GM21367 (cell line): Measurements from ENCODE around the gene ATL2.
"Not testable (repeated sequence)": the region's sequence is repeated elsewhere in the genome, so short reads cannot be mapped to it uniquely, and the experiment has no call there.

Source experiments
- ATAC-seq: cut with Tn5 transposase; IDR thresholded peaks from one replicate; pipeline ENCODE4 v1.9.1; 2021; ENCODE audit not compliant: unreplicated experiment

ATL2 gene

GRCh38 chr2:38336621-38337020, 40.5 kb downstream of the ATL2 start:
- ATAC-seq: no peak

GRCh38 chr2:38330754-38331153, 46.3 kb downstream of the ATL2 start:
- ATAC-seq: no peak

GRCh38 chr2:38327580-38327979, 49.5 kb downstream of the ATL2 start:
- no peak for ATAC-seq

- ATAC-seq: no peak
These were observed 53.5 kb downstream of the ATL2 start for GRCh38 chr2:38323623-38324022.

GRCh38 chr2:38322224-38322914, 54.7 kb downstream of the ATL2 start:
- no peak for ATAC-seq

- not testable (repeated sequence) for ATAC-seq
These were observed 57.8 kb downstream of the ATL2 start for GRCh38 chr2:38319240-38319639.

- no peak for ATAC-seq
These were observed 59.3 kb downstream of the ATL2 start for GRCh38 chr2:38317725-38318124.

- ATAC-seq: no peak
These were observed 61.3 kb downstream of the ATL2 start for GRCh38 chr2:38315707-38316333.

GRCh38 chr2:38308821-38309220, 68.3 kb downstream of the ATL2 start:
- ATAC-seq: no peak

- ATAC-seq: no peak
These were observed 74.9 kb downstream of the ATL2 start for GRCh38 chr2:38301969-38302702.

- ATAC-seq: peak; percentile 53
These were observed 75.6 kb downstream of the ATL2 start for GRCh38 chr2:38301340-38301968.

GRCh38 chr2:38298539-38298938, 78.5 kb downstream of the ATL2 start:
- no peak for ATAC-seq

- no peak for ATAC-seq
These were observed 80.8 kb downstream of the ATL2 start for GRCh38 chr2:38296197-38296780.

GRCh38 chr2:38294597-38294996, 82.5 kb downstream of the ATL2 start:
- ATAC-seq: no peak

GRCh38 chr2:38293152-38293865, 83.8 kb downstream of the ATL2 start:
- no peak for ATAC-seq

GRCh38 chr2:38290332-38290731, 86.7 kb downstream of the ATL2 start:
- ATAC-seq: no peak

GRCh38 chr2:38284971-38285370, 92.1 kb downstream of the ATL2 start:
- no peak for ATAC-seq

GRCh38 chr2:38281095-38281742, 95.9 kb downstream of the ATL2 start:
- ATAC-seq: no peak

- no peak for ATAC-seq
These were observed 97.9 kb downstream of the ATL2 start for GRCh38 chr2:38279201-38279600.

GRCh38 chr2:38278117-38278438, 99.0 kb downstream of the ATL2 start:
- ATAC-seq: not testable (repeated sequence)
